GM19324 (cell line): ENCODE measurements around the gene ZNF112.
"Not testable (repeated sequence)": the region's sequence is repeated elsewhere in the genome, so short reads cannot be mapped to it uniquely, and the experiment has no call there.

ENCODE experiments used
- ATAC-seq: cut with Tn5 transposase; IDR thresholded peaks from one replicate; pipeline ENCODE4 v1.9.1; 2021; ENCODE audit warnings: mild to moderate bottlenecking, moderate library complexity; ENCODE audit not compliant: unreplicated experiment, low FRiP score

ZNF112 gene

GRCh38 chr19:44356383-44357111, at the start of gene ZNF112:
Gene ZNF112, minus strand, starts transcription at chr19:44356680. Its CDS starts 16,141 bp downstream, at chr19:44340539.
- no peak for ATAC-seq

- ATAC-seq: no peak
Measured at GRCh38 chr19:44401139-44402115, 44.9 kb upstream of the ZNF112 start, which contains the start of gene ZNF285. Gene ZNF285, minus strand, starts transcription at chr19:44401608. Its CDS starts 4,395 bp downstream, at chr19:44397213.

GRCh38 chr19:44389268-44389667, 32.8 kb upstream of the ZNF112 start:
- ATAC-seq: not testable (repeated sequence)

GRCh38 chr19:44374789-44375188, 18.3 kb upstream of the ZNF112 start:
- no peak for ATAC-seq

GRCh38 chr19:44371815-44372480, 15.5 kb upstream of the ZNF112 start:
- ATAC-seq: no peak

GRCh38 chr19:44367024-44367423, 10.5 kb upstream of the ZNF112 start:
- no peak for ATAC-seq

GRCh38 chr19:44346556-44346955, 9.9 kb downstream of the ZNF112 start:
- no peak for ATAC-seq

- no peak for ATAC-seq
Measured at GRCh38 chr19:44345959-44346358, 10.5 kb downstream of the ZNF112 start.

GRCh38 chr19:44344255-44344654, 12.2 kb downstream of the ZNF112 start:
- no peak for ATAC-seq

- no peak for ATAC-seq
Measured at GRCh38 chr19:44341794-44342193, 14.7 kb downstream of the ZNF112 start.

GRCh38 chr19:44334639-44335038, 21.8 kb downstream of the ZNF112 start:
- ATAC-seq: not testable (repeated sequence)

GRCh38 chr19:44332145-44332544, 24.3 kb downstream of the ZNF112 start:
- no peak for ATAC-seq

- no peak for ATAC-seq
Measured at GRCh38 chr19:44315883-44316282, 40.6 kb downstream of the ZNF112 start.

- ATAC-seq: no peak
Measured at GRCh38 chr19:44313231-44313630, 43.2 kb downstream of the ZNF112 start.

GRCh38 chr19:44308011-44308410, 48.5 kb downstream of the ZNF112 start:
- no peak for ATAC-seq

- ATAC-seq: no peak
Measured at GRCh38 chr19:44306283-44306682, 50.2 kb downstream of the ZNF112 start.

- no peak for ATAC-seq
Measured at GRCh38 chr19:44305457-44305856, 51.0 kb downstream of the ZNF112 start.

- peak; percentile 95 for ATAC-seq
Measured at GRCh38 chr19:44304659-44305193, 51.8 kb downstream of the ZNF112 start, which contains the start of gene ZNF235. Gene ZNF235, minus strand, starts transcription at chr19:44305025. Its CDS starts 1,621 bp downstream, at chr19:44303404.

- no peak for ATAC-seq
Measured at GRCh38 chr19:44303976-44304568, 52.4 kb downstream of the ZNF112 start.

GRCh38 chr19:44303320-44303719, 53.2 kb downstream of the ZNF112 start:
- no peak for ATAC-seq
